G401 (cell line): ENCODE measurements around the gene KRTAP5-11. TPM values are rescaled to one million over a fixed set of nuclear protein-coding genes. Genes with fewer than 3 reads are reported as not detected.
A peak's percentile ranks its signal among the peaks of the same experiment; 100 is the strongest.
"Not testable (repeated sequence)": the region's sequence is repeated elsewhere in the genome, so short reads cannot be mapped to it uniquely, and the experiment has no call there.

Source experiments
- DNase-seq: peaks from one replicate; pipeline ENCODE4 v3.0.0-alpha.2; 2015; ENCODE audit warnings: low spot score
- in situ Hi-C: cut with HindIII; loops from 2 replicates; pipeline ENCODE4 v1.10.0; 2016; ENCODE audit warnings: low sequenced_read_pairs, mixed read lengths
- total RNA-seq: library from RNA; depleted of rRNA; stranded (reverse); fragments of >200 nt; shearing (Covaris generic); gene quantifications from 2 replicates; pipeline ENCODE4 v1.2.3, GENCODE V29; 2014

The KRTAP5-11 gene
- total RNA-seq, 1 experiment from 2014 or later, result not detected

- in situ Hi-C loops, DNase-seq: not testable (repeated sequence)
These were observed 3.0 kb upstream of the KRTAP5-11 start for GRCh38 chr11:71585673-71586072.

DNA sequence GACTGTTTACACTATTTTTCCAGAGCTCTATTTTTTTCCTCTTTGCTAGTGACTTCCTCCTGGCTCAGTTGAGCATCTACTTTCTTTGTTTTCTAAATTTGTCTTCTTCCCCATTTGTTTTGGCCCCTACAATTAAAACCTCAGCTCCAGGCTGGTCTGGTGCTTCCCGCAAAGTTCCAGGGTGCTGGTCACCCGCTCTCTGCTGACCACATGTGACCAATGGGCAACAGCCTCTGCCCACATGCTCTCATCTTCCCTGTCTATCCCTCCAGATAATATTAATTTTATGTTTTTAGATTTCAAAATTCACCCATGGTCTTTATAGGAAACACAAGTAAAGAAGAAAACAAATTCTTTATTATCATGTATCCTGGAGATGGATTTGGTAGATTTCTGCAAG, 294 bp upstream of the KRTAP5-11 start:
- DNase-seq, in situ Hi-C loops: not testable (repeated sequence)

GRCh38 chr11:71581826-71582225, 849 bp downstream of the KRTAP5-11 start:
- no peak for DNase-seq
- in situ Hi-C loops, result no loop called here

- DNase-seq, result peak; percentile 72
- in situ Hi-C loops, result no loop called here
These were observed 2.3 kb downstream of the KRTAP5-11 start for GRCh38 chr11:71580057-71581003.

DNA sequence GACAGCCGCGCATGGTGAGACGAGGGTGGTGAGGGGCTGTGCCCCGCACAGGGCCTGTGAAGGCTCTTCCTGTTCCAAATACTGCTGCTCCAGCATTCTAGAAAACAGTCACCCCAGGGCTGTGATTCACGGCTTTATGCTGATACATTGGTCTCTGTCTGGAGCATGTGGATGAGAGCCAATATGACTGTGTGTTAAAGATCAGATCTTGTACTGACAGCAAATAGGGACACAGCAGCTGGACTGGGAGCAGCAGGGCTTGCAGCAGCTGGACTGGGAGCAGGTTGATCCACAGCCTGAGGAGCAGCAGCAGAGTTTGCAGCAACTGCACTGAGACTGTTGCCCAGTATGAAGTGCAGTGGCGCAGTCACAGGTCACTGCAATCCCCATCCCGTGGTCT, 3.2 kb downstream of the KRTAP5-11 start:
- DNase-seq, in situ Hi-C loops: not testable (repeated sequence)

DNA sequence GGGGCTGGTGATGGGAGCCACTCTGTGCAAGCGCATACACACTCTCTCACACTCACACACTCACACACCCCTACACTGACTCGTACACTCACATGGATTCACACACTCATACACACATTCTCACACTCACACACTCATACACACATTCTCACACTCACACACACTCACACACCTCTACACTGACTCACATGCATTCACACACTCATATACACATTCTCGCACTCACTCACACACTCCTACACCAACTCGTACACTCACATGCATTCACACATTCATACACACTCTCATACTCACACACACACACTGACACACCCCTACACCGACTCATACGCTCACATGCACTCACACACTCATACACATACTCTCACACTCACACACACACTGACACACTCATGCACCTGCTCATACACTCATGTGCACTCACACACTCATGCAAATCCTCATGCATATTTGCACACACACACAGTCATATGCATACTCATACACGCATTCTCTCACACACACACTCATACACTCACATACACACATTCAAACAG, 5.1 kb downstream of the KRTAP5-11 start:
- in situ Hi-C loops, result no loop called here
- DNase-seq, result no peak

DNA sequence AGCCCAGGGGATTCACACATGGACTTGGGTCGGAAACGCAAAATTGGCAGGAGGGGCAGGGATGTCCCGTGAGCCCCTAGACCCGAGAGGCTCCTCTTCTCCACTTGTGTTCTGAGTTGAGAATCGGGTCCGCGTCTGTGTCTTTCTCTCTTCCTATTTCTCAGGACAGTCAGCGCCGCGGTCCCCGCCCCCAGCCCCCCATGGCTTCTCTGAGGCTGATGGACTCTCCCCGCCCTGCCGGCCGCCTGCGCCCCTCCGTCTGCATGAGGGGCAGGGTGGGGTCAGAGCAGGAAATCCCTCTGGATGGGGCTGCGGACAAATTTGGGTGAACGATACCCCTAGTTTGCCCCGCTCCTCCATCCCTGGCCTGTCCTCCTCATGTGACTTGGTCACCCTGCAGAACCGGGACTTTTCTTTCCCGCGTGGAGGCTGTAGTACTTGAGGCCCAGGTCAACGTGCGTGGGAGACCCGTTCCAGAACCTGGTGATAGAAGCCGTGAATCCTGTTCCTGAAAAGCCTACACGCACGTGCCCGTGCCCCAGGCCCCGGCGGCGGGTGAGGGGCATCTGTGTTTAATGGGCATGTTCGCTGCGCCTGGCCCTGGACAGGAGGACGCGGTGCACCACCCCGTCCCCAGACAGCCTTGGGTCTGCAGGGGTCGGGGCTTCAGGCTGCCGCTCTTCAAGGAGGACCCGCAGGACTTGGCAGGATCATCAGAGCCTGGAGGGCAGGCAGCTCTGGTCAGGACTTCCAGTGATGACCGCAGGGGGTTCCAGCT, 5.8 kb downstream of the KRTAP5-11 start:
- in situ Hi-C loops, DNase-seq: not testable (repeated sequence)

DNA sequence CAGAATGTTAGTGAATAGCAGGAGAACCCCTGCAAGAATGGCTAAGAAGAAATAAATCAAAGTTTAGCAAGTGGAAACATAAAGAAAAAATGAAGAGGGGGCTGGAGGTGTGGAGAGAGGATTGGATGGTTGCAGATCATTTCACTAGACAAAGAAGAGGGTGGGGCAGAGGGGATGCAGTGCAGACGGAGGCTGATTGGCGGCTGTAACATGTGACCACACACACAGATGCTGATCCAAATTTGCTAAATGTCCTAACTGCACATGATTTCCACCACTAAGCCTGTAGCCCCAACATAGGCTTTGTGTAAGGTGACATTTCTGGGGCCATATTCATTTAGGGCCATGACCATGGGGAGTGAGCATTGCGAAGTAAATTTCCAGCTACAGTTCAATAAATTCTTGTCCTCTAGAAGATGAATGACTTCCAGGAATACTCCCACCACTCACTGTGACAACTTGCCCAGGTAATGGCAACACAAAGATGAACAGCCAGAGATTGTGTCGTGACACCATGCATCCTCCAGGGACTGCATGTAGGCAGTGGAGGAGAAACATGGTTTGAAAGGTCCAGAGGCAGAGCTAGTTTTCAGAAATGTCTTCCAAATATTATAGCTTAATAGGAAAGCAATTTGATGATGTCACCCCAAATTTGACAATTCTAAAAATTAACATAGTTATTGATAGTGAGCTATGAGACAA, 6.8 kb downstream of the KRTAP5-11 start:
- in situ Hi-C loops, result no loop called here
- no peak for DNase-seq

- in situ Hi-C loops, result no loop called here
- no peak for DNase-seq
These were observed 8.3 kb downstream of the KRTAP5-11 start for GRCh38 chr11:71574418-71574817.

- in situ Hi-C loops, result no loop called here
- DNase-seq, result no peak
These were observed 9.9 kb downstream of the KRTAP5-11 start for GRCh38 chr11:71572811-71573210.

- DNase-seq, in situ Hi-C loops: not testable (repeated sequence)
These were observed 11.4 kb downstream of the KRTAP5-11 start for GRCh38 chr11:71571101-71571850.

DNA sequence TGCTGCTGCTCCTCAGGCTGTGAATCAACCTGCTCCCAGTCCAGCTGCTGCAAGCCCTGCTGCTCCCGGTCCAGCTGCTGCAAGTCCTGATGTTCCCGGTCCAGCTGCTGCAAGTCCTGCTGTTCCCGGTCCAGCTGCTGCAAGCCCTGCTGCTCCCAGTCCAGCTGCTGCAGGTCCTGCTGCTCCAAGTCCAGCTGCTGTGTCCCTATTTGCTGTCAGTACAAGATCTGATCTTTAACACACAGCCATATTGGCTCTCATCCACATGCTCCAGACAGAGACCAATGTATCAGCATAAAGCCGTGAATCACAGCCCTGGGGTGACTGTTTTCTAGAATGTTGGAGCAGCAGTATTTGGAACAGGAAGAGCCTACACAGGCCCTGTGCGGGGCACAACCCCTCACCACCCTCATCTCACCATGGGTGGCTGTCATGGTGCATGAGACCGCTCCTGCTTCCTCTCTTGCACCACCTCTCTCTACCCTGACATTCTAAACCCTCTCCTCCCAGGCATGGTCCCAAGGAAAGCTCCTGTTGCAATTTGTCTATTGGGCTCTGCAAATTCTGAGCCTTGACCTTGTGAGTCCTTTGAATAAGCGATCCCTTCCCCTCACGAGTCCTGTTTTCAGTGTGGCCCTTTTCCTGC, 13.8 kb downstream of the KRTAP5-11 start:
- in situ Hi-C loops, result no loop called here
- DNase-seq, result no peak

GRCh38 chr11:71567633-71568032, 15.0 kb downstream of the KRTAP5-11 start:
- in situ Hi-C loops, DNase-seq: not testable (repeated sequence)

GRCh38 chr11:71566626-71567599, 15.8 kb downstream of the KRTAP5-11 start:
- peak; percentile 65 for DNase-seq
- in situ Hi-C loops, result not testable (repeated sequence)

- DNase-seq, result peak; percentile 14
- in situ Hi-C loops, result no loop called here
These were observed 16.5 kb downstream of the KRTAP5-11 start for GRCh38 chr11:71566081-71566620.

- in situ Hi-C loops, result no loop called here
- DNase-seq, result no peak
These were observed 17.4 kb downstream of the KRTAP5-11 start, which contains the start of gene KRTAP5-10 for GRCh38 chr11:71565263-71565662. TSS of gene KRTAP5-10 (plus strand) at chr11:71565563. CDS start at chr11:71565588, 25 bp downstream.

DNA sequence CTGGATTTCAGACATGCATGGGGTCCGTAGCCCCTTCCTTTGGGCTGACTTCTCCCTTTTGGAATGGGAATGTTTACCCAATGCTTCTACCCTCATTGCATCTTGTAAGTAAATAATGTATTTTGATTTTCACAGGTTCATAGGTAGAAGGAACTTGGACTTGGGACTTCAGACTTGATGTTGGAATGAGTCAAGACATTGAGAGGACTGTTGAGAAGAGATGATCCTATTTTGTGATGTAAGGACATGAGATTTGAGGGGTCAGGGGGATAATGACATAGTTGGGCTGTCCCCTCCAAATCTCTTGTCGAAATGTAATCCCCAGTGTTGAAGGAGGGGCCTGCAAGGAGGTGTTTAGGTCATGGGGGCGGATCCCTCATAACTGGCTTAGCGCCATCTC, 18.2 kb downstream of the KRTAP5-11 start:
- DNase-seq, result no peak
- in situ Hi-C loops, result no loop called here
